ENCODE results near the gene IMP3.

Gene IMP3

DNA sequence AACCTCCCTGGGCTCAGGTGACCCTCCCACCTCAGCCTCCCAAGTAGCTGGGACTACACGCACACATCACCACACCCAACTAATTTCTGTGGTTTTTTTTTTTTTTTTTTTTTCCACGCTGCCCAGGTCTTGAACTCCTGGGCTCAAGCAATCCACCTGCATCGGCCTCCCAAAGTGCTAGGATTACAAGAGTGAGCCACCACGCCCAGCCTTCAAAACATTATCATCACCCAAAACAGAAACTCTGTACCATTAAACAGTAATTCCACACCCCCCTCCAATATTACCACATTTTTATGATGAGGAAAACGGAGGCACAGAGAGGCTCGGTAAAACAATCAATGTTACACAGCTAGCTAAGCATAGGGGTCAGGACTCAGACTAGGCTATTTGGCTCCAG lies 4.0 kb downstream of the IMP3 start:
- no peak for TF ChIP-seq TAF1 (IDR thresholded peaks at IDR 0.05; ENCODE audit: borderline replicate concordance, insufficient read depth, low read length)
- TF ChIP-seq, protein P1, sequence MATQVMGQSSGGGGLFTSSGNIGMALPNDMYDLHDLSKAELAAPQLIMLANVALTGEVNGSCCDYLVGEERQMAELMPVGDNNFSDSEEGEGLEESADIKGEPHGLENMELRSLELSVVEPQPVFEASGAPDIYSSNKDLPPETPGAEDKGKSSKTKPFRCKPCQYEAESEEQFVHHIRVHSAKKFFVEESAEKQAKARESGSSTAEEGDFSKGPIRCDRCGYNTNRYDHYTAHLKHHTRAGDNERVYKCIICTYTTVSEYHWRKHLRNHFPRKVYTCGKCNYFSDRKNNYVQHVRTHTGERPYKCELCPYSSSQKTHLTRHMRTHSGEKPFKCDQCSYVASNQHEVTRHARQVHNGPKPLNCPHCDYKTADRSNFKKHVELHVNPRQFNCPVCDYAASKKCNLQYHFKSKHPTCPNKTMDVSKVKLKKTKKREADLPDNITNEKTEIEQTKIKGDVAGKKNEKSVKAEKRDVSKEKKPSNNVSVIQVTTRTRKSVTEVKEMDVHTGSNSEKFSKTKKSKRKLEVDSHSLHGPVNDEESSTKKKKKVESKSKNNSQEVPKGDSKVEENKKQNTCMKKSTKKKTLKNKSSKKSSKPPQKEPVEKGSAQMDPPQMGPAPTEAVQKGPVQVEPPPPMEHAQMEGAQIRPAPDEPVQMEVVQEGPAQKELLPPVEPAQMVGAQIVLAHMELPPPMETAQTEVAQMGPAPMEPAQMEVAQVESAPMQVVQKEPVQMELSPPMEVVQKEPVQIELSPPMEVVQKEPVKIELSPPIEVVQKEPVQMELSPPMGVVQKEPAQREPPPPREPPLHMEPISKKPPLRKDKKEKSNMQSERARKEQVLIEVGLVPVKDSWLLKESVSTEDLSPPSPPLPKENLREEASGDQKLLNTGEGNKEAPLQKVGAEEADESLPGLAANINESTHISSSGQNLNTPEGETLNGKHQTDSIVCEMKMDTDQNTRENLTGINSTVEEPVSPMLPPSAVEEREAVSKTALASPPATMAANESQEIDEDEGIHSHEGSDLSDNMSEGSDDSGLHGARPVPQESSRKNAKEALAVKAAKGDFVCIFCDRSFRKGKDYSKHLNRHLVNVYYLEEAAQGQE (IDR thresholded peaks at IDR 0.05; ENCODE audit: insufficient read depth in 1 of 2, low read depth in 2 of 2, low read length in 2 of 2): no peak
- no peak for TF ChIP-seq FOXP2 (optimal IDR thresholded peaks at IDR 0.05; ENCODE audit: borderline replicate concordance, extremely low read depth, extremely low read length, insufficient read depth)
- TF ChIP-seq POLR2AphosphoS5 (IDR thresholded peaks at IDR 0.05; ENCODE audit: low read depth, low read length): no peak
- no peak for TF ChIP-seq SIN3A (IDR thresholded peaks at IDR 0.05; ENCODE audit: borderline replicate concordance, insufficient read depth, low read length)

DNA sequence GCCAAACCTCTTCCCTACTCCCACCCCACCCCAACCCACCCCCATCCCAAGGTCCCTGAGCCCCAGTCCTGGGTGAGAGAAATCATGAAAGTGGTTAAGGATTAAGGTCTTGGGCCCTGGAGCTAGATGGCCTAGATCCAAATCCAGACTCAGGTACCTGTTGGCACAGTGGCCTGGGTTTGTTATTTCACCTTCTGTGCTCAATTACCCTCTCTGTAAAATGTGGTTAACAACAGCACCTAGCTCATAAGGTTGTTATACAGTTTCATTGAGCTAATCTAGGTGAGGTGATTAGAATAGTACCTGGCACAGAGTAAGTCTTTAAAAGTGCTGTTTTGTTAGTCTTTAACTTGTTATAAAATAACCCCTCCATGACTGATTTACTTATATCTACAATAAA lies 8.1 kb downstream of the IMP3 start:
- TF ChIP-seq FOXP2 (optimal IDR thresholded peaks at IDR 0.05; ENCODE audit: borderline replicate concordance, extremely low read depth, extremely low read length, insufficient read depth) (no peak), TAF1 (IDR thresholded peaks at IDR 0.05; ENCODE audit: borderline replicate concordance, insufficient read depth, low read length) (no peak), POLR2AphosphoS5 (IDR thresholded peaks at IDR 0.05; ENCODE audit: low read depth, low read length) (no peak), SIN3A (IDR thresholded peaks at IDR 0.05; ENCODE audit: borderline replicate concordance, insufficient read depth, low read length) (no peak)
- TF ChIP-seq, protein P1 (IDR thresholded peaks at IDR 0.05; ENCODE audit: insufficient read depth in 1 of 2, low read depth in 2 of 2, low read length in 2 of 2): no peak

- TF ChIP-seq TAF1 (IDR thresholded peaks at IDR 0.05; ENCODE audit: borderline replicate concordance, insufficient read depth, low read length): peak; percentile 33; the same call in 1 of the 2 replicates
- no peak; the same call in 1 of the 2 replicates for TF ChIP-seq SIN3A (IDR thresholded peaks at IDR 0.05; ENCODE audit: borderline replicate concordance, insufficient read depth, low read length)
- peak; percentile 97 for TF ChIP-seq FOXP2 (optimal IDR thresholded peaks at IDR 0.05; ENCODE audit: borderline replicate concordance, extremely low read depth, extremely low read length, insufficient read depth)
- TF ChIP-seq, protein P1 (IDR thresholded peaks at IDR 0.05; ENCODE audit: insufficient read depth in 1 of 2, low read depth in 2 of 2, low read length in 2 of 2): peak; percentile 8; a peak in 1 of 4 replicates
- TF ChIP-seq POLR2AphosphoS5 (IDR thresholded peaks at IDR 0.05; ENCODE audit: low read depth, low read length): peak; percentile 61
Observed at GRCh38 chr15:75625542-75626347, 14.3 kb downstream of the IMP3 start, which contains the start of gene SNUPN. SNUPN (minus strand) TSS chr15:75625725; CDS start chr15:75621051, 4,674 bp downstream.

GRCh38 chr15:75622505-75622904 lies 17.5 kb downstream of the IMP3 start:
- TF ChIP-seq SIN3A (IDR thresholded peaks at IDR 0.05; ENCODE audit: borderline replicate concordance, insufficient read depth, low read length) (no peak), TAF1 (IDR thresholded peaks at IDR 0.05; ENCODE audit: borderline replicate concordance, insufficient read depth, low read length) (no peak), POLR2AphosphoS5 (IDR thresholded peaks at IDR 0.05; ENCODE audit: low read depth, low read length) (no peak), FOXP2 (optimal IDR thresholded peaks at IDR 0.05; ENCODE audit: borderline replicate concordance, extremely low read depth, extremely low read length, insufficient read depth) (no peak)
- TF ChIP-seq, protein P1 (IDR thresholded peaks at IDR 0.05; ENCODE audit: insufficient read depth in 1 of 2, low read depth in 2 of 2, low read length in 2 of 2): no peak
